Mucosa of rectum (tissue), 2 donors: Measurements from ENCODE around the gene XPR1.
"Not testable (repeated sequence)": the region's sequence is repeated elsewhere in the genome, so short reads cannot be mapped to it uniquely, and the experiment has no call there.

Experiments
- H3K27ac ChIP-seq, 2 donors: one replicate each; pipeline ENCODE4 v1.7.0; 2013; ENCODE audit warnings: inconsistent platforms in 2 of 2, low read depth in 2 of 2, low read length in 2 of 2
- H3K27me3 ChIP-seq, 2 donors: one replicate each; pipeline ENCODE4 v1.7.0; 2013; ENCODE audit warnings: low read length in 2 of 2; ENCODE audit not compliant: control insufficient read depth in 2 of 2, insufficient read depth in 2 of 2
- H3K36me3 ChIP-seq, 2 donors: one replicate each; pipeline ENCODE4 v1.7.0; 2013; ENCODE audit warnings: low read length in 2 of 2; ENCODE audit not compliant: control insufficient read depth in 2 of 2, insufficient read depth in 2 of 2
- H3K4me1 ChIP-seq, 2 donors: one replicate each; pipeline ENCODE4 v1.7.0; 2013; ENCODE audit warnings: low read length in 2 of 2, mild to moderate bottlenecking in 1 of 2; ENCODE audit not compliant: control insufficient read depth in 2 of 2, insufficient read depth in 2 of 2
- H3K4me3 ChIP-seq, 2 donors: one replicate each; pipeline ENCODE4 v1.7.0; 2013; ENCODE audit warnings: low read length in 2 of 2
- H3K9ac ChIP-seq, 2 donors: one replicate each; pipeline ENCODE4 v1.7.0; 2013; ENCODE audit warnings: low read length in 2 of 2, low read depth in 1 of 2, mild to moderate bottlenecking in 1 of 2
- H3K9me3 ChIP-seq, 2 donors: one replicate each; pipeline ENCODE4 v1.7.0; 2013; ENCODE audit warnings: low read length in 2 of 2; ENCODE audit not compliant: control insufficient read depth in 2 of 2
- donor health status: healthy.
- donor health status: Normal muscosa, but diverticular disease.

XPR1 gene

DNA sequence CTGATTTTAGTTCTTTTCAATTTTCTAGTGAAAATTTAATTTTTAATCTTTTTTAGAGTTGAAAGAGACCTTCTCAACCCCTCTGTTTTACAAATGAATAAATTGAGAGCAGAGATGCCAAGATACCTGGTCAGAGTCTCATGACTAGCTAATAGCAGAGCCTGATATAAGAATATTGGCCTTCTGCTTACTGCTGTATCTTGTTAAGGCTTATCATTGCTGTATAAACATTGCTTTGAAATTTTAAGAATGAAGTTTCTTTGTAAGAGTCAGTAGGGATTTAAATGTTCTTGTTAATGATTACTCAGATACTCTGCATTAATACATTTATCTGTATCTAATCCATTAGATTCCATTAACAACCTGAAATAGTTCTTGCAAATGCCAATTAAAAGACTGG is 9.8 kb downstream of the XPR1 start:
- no peak overlapping the region for H3K27ac ChIP-seq
- no peak overlapping the region for H3K9ac ChIP-seq
- no peaks in the 10 kb centered on the region for H3K36me3 ChIP-seq
- no peak overlapping the region for H3K4me3 ChIP-seq
- H3K4me1 ChIP-seq, result peaks cover 0 to 3% of the 10 kb centered on the region in 2 donors
- H3K27me3 ChIP-seq, result no peaks in the 10 kb centered on the region
- no peaks in the 10 kb centered on the region for H3K9me3 ChIP-seq

- Histone ChIP-seq H3K4me1 (no peaks in the 10 kb centered on the region), H3K36me3 (no peaks in the 10 kb centered on the region)
Observed at GRCh38 chr1:180642781-180643180, 11.0 kb downstream of the XPR1 start.

DNA sequence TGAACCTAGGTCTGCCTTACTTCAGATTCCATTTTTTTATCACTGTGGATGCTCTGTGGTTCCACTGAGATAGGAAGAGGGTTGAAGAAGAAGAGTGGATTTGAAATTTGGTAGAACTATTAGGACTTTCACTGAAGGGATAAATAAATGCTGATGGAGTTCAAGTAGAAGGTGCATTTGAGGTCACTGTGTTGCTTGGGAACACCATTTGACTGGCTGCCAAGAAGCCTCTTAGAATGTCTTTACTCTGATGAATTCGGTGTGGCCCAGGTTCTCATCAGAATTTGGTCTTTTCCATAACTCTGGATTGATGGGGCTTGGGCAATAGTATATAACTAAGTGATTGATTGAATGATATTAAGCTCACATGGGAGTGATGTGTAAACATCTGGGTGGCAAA is 11.9 kb downstream of the XPR1 start:
- Histone ChIP-seq H3K27me3 (no peaks in the 10 kb centered on the region), H3K4me1 (no peaks in the 10 kb centered on the region), H3K27ac (no peak overlapping the region), H3K9ac (no peak overlapping the region), H3K36me3 (no peaks in the 10 kb centered on the region), H3K4me3 (no peak overlapping the region), H3K9me3 (no peaks in the 10 kb centered on the region)

More at GRCh38 chr1:180642781-180643180, 11.0 kb downstream of the XPR1 start:
- Histone ChIP-seq H3K27me3 (no peaks in the 10 kb centered on the region), H3K9ac (no peak overlapping the region), H3K4me3 (no peak overlapping the region), H3K9me3 (no peaks in the 10 kb centered on the region), H3K27ac (no peak overlapping the region)

DNA sequence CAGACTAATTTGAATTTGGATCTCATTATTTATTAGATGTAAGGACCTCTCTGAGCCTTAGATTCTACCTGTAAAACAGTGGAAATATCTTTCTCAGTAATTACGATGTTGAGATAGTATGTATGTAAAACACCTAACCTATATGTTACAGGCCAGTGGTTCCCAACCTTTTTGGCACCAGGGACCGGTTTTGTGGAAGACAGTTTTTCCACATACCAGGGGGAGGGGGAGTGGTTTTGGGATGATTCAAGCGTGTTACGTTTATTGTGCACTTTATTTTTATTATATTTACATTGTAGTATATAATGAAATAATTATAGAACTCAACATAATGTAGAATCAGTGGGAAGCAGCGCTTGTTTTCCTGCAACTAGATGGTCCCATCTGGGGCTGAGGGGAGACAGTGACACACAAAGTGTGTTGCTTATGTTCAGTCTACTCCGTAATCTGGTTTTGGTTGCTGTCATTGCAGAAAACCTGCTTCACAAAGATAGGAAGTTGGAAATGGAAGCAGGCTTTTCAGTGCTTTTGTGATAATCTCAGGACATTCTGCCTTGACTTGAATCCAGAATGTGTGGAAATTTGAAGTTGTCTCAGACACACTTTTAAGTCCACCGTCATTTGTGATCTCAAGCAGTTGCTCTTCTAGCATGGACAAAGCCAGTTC is 12.8 kb downstream of the XPR1 start:
- H3K27me3 ChIP-seq, result no peaks in the 10 kb centered on the region
- no peaks in the 10 kb centered on the region for H3K4me1 ChIP-seq
- no peak overlapping the region for H3K4me3 ChIP-seq
- no peaks in the 10 kb centered on the region for H3K36me3 ChIP-seq
- no peak overlapping the region for H3K9ac ChIP-seq
- H3K27ac ChIP-seq, result no peak overlapping the region
- no peaks in the 10 kb centered on the region for H3K9me3 ChIP-seq

GRCh38 chr1:180645261-180645660 is 13.4 kb downstream of the XPR1 start:
- not testable (repeated sequence) for H3K4me3 ChIP-seq, H3K36me3 ChIP-seq, H3K9me3 ChIP-seq, H3K4me1 ChIP-seq, H3K27me3 ChIP-seq, H3K9ac ChIP-seq, H3K27ac ChIP-seq

GRCh38 chr1:180646093-180646492 is 14.3 kb downstream of the XPR1 start:
- H3K36me3 ChIP-seq, result no peaks in the 10 kb centered on the region
- H3K9me3 ChIP-seq, result no peaks in the 10 kb centered on the region
- no peak overlapping the region for H3K9ac ChIP-seq
- H3K27me3 ChIP-seq, result no peaks in the 10 kb centered on the region
- no peak overlapping the region for H3K4me3 ChIP-seq
- H3K4me1 ChIP-seq, result no peaks in the 10 kb centered on the region
- no peak overlapping the region for H3K27ac ChIP-seq

GRCh38 chr1:180646547-180646946 is 14.7 kb downstream of the XPR1 start:
- no peaks in the 10 kb centered on the region for H3K4me1 ChIP-seq
- no peaks in the 10 kb centered on the region for H3K36me3 ChIP-seq
- no peaks in the 10 kb centered on the region for H3K9me3 ChIP-seq
- no peak overlapping the region for H3K4me3 ChIP-seq
- no peak overlapping the region for H3K9ac ChIP-seq
- no peaks in the 10 kb centered on the region for H3K27me3 ChIP-seq
- H3K27ac ChIP-seq, result no peak overlapping the region

DNA sequence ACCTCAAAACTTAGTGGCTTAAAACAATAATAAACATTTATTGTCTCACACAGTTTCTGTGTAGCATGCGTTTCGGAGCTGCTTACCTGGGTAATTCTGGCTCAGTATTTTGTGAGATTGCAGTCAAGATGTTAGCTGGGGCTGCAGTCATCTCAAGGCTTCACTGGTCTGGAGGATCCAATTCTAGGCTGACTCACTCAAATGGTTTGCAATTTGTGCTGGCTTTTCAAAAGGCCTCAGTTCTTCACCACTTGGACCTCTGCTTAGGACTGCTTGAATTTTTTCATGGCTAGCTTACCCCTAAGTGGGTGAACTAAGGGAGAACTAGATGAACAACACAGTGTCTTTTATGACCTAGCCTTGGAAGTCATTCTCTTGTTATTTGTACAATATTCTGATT is 21.0 kb downstream of the XPR1 start:
- Histone ChIP-seq H3K4me3 (no peak overlapping the region), H3K9me3 (no peaks in the 10 kb centered on the region), H3K27me3 (no peaks in the 10 kb centered on the region), H3K4me1 (no peaks in the 10 kb centered on the region), H3K27ac (no peak overlapping the region), H3K36me3 (no peaks in the 10 kb centered on the region), H3K9ac (no peak overlapping the region)

DNA sequence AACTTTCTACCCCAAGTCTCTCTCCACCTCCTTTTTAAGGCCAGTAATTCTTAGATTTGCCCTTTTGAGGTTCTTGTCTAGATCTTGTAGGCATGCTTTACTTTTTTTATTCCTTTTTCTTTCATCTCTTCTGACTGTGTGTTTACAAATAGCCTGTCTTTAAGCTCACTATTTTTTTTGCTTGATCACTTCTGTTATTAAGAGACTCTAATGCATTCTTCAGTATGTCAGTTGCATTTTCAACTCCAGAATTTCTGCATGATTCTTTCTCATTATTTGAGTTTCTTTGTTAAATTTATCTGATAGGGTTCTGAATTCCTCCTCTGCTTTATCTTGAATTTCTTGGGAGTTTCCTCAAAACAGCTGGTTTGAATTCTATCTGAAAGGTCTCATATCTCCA is 30.9 kb downstream of the XPR1 start:
- no peaks in the 10 kb centered on the region for H3K27me3 ChIP-seq
- H3K4me3 ChIP-seq, result no peak overlapping the region
- H3K4me1 ChIP-seq, result no peaks in the 10 kb centered on the region
- no peak overlapping the region for H3K27ac ChIP-seq
- H3K9me3 ChIP-seq, result no peaks in the 10 kb centered on the region
- no peak overlapping the region for H3K9ac ChIP-seq
- no peaks in the 10 kb centered on the region for H3K36me3 ChIP-seq

- H3K27ac ChIP-seq, result no peak overlapping the region
- H3K27me3 ChIP-seq, result no peaks in the 10 kb centered on the region
- no peaks in the 10 kb centered on the region for H3K36me3 ChIP-seq
- no peaks in the 10 kb centered on the region for H3K4me1 ChIP-seq
- no peak overlapping the region for H3K9ac ChIP-seq
- H3K9me3 ChIP-seq, result peaks cover 0 to 2% of the 10 kb centered on the region in 2 donors
- H3K4me3 ChIP-seq, result no peak overlapping the region
Observed at GRCh38 chr1:180670681-180671080, 38.9 kb downstream of the XPR1 start.

DNA sequence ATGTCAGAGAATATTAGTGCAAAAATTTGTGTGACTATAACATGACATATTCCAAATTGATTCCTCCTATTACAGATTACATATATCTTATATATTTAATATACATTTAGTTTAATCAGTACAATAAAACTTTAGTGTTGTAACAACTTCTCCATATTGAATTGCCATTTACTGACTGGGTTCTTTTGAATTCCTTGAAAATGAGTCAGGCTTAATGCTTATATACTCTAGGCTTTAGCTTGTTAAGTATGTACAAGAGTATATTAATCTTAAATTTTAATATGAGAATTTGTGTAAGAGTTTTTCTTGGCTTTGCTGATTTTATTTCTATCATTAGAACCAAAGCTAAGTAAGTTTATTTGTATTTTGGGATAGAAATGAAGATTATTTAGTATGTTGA is 40.3 kb downstream of the XPR1 start:
- Histone ChIP-seq H3K9ac (no peak overlapping the region), H3K9me3 (peaks cover 0 to 2% of the 10 kb centered on the region in 2 donors), H3K36me3 (no peaks in the 10 kb centered on the region), H3K27ac (no peak overlapping the region), H3K27me3 (no peaks in the 10 kb centered on the region), H3K4me3 (no peak overlapping the region), H3K4me1 (no peaks in the 10 kb centered on the region)
